Measurements from ENCODE around the gene GMPR2.

DNA sequence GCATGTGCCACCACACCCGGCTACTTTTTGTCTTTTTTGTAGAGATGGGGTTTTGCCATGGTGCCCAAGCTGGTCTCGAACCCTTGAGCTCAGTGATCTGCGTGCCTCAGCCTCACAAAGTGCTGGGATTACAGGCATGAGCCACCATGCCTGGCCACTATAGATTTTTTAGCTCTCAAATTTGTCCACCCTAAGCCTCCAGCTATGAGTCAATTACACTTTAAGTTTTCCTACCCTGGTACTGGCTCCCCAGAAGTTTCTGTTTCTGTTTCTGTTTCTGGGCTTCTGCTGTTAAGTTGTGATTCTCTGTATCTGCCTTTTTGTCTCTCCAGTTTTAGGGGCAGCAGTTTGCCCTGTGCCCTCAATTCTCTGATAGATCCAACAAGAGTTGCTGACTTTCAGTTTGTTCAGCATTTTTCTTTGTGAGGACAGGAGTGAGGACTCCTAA lies 14.1 kb downstream of the GMPR2 start:
- TF ChIP-seq POLR2A (IDR thresholded peaks at IDR 0.05; ENCODE audit: extremely low read depth, insufficient read length) = no peak
- TF ChIP-seq, protein P1, sequence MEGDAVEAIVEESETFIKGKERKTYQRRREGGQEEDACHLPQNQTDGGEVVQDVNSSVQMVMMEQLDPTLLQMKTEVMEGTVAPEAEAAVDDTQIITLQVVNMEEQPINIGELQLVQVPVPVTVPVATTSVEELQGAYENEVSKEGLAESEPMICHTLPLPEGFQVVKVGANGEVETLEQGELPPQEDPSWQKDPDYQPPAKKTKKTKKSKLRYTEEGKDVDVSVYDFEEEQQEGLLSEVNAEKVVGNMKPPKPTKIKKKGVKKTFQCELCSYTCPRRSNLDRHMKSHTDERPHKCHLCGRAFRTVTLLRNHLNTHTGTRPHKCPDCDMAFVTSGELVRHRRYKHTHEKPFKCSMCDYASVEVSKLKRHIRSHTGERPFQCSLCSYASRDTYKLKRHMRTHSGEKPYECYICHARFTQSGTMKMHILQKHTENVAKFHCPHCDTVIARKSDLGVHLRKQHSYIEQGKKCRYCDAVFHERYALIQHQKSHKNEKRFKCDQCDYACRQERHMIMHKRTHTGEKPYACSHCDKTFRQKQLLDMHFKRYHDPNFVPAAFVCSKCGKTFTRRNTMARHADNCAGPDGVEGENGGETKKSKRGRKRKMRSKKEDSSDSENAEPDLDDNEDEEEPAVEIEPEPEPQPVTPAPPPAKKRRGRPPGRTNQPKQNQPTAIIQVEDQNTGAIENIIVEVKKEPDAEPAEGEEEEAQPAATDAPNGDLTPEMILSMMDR (IDR thresholded peaks at IDR 0.05; ENCODE audit: low read depth, low read length) = no peak
- TF ChIP-seq, protein P2, sequence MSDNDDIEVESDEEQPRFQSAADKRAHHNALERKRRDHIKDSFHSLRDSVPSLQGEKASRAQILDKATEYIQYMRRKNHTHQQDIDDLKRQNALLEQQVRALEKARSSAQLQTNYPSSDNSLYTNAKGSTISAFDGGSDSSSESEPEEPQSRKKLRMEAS (IDR thresholded peaks at IDR 0.05; ENCODE audit: low read depth, low read length) = no peak
